HepG2 (cell line): Measurements from ENCODE around the gene CORO1C. TPM values are rescaled to one million over a fixed set of nuclear protein-coding genes. Genes with fewer than 3 reads are reported as not detected.

Experiments
- CAMTA2 ChIP-seq: sonication (generic); formaldehyde crosslinking; IDR thresholded peaks from 2 replicates; pipeline ENCODE4 v1.4.0; 2020; ENCODE audit warnings: mild to moderate bottlenecking, missing genetic modification reagents, borderline replicate concordance
- DMTF1 ChIP-seq: sonication (generic); formaldehyde crosslinking; IDR thresholded peaks from 2 replicates; pipeline ENCODE4 v1.4.0; 2020; ENCODE audit warnings: mild to moderate bottlenecking, missing genetic modification reagents
- ETS1 ChIP-seq: sonication (generic); formaldehyde crosslinking; IDR thresholded peaks from 2 replicates; pipeline ENCODE4 v1.4.0; 2020; ENCODE audit warnings: missing genetic modification reagents
- ETV5 ChIP-seq: IDR thresholded peaks from 2 replicates; pipeline ENCODE4 v1.6.1; 2018; ENCODE audit warnings: missing biosample characterization, missing genetic modification reagents, inconsistent platforms, borderline replicate concordance
- FOSL1 ChIP-seq: sonication (generic); formaldehyde crosslinking; IDR thresholded peaks from 2 replicates; pipeline ENCODE4 v1.9.0; 2021; ENCODE audit warnings: missing genetic modification reagents, borderline replicate concordance
- FOXP4 ChIP-seq: sonication (generic); formaldehyde crosslinking; IDR thresholded peaks from 2 replicates; pipeline ENCODE4 v1.4.0; 2020; ENCODE audit warnings: missing genetic modification reagents
- GATAD1 ChIP-seq: IDR thresholded peaks from 2 replicates; pipeline ENCODE4 v1.6.1; 2016; ENCODE audit warnings: missing genetic modification reagents, missing compliant biosample characterization
- LCORL ChIP-seq, 2 experiments: fragments of 450-650 bp in 1 of 2; sonication (generic) in 1 of 2; formaldehyde crosslinking in 1 of 2; IDR thresholded peaks; 2 replicates each; pipeline versions ENCODE4 v1.5.0 to v1.6.1; 2017 to 2020; ENCODE audit warnings: antibody characterized with exemption in 1 of 2, missing genetic modification reagents in 1 of 2
- MAFK ChIP-seq, 2 experiments: IDR thresholded peaks in 1 of 2; conservative IDR thresholded peaks in 1 of 2; 2 replicates each; pipeline ENCODE4 v1.6.1; 2011; ENCODE audit warnings: improper control_type of control experiment in 2 of 2, low read length in 2 of 2
- MAX ChIP-seq: IDR thresholded peaks from 2 replicates; pipeline ENCODE4 v1.6.1; 2012; ENCODE audit warnings: inconsistent platforms
- NFYC ChIP-seq: IDR thresholded peaks from 2 replicates; pipeline ENCODE4 v1.6.1; 2016; ENCODE audit warnings: missing genetic modification reagents, missing compliant biosample characterization
- ZFP37 ChIP-seq: sonication (generic); formaldehyde crosslinking; IDR thresholded peaks from 2 replicates; pipeline ENCODE4 v1.4.0; 2020; ENCODE audit warnings: missing genetic modification reagents, borderline replicate concordance
- ZGPAT ChIP-seq: IDR thresholded peaks from 2 replicates; pipeline ENCODE4 v1.6.1; 2016; ENCODE audit warnings: mild to moderate bottlenecking
- ZMYM4 ChIP-seq: sonication (generic); formaldehyde crosslinking; IDR thresholded peaks from 2 replicates; pipeline ENCODE4 v1.8.1; 2023; ENCODE audit warnings: mild to moderate bottlenecking, missing genetic modification reagents
- ZNF230 ChIP-seq: sonication (generic); formaldehyde crosslinking; IDR thresholded peaks from 2 replicates; pipeline ENCODE4 v1.4.0; 2020; ENCODE audit warnings: mild to moderate bottlenecking, missing genetic modification reagents
- ZNF432 ChIP-seq: sonication (generic); formaldehyde crosslinking; IDR thresholded peaks from 2 replicates; pipeline ENCODE4 v1.5.0; 2020; ENCODE audit warnings: missing genetic modification reagents, mild to moderate bottlenecking, borderline replicate concordance
- ZNF615 ChIP-seq: sonication (generic); formaldehyde crosslinking; IDR thresholded peaks from 2 replicates; pipeline ENCODE4 v1.5.0; 2020; ENCODE audit warnings: mild to moderate bottlenecking, missing genetic modification reagents, borderline replicate concordance
- ZNF770 ChIP-seq: sonication (generic); formaldehyde crosslinking; IDR thresholded peaks from 2 replicates; pipeline ENCODE4 v1.5.0; 2020; ENCODE audit warnings: mild to moderate bottlenecking, missing genetic modification reagents
- polyA plus RNA-seq, 8 experiments: library from polyadenylated mRNA; depleted of rRNA in 3 of 8; stranded (reverse) in 7 of 8; unstranded in 1 of 8; fragments of >200 nt; fragmentation: Illumina TruSeq in 4 of 8; extraction: Trizol in 4 of 8; gene quantifications; 2 replicates each; pipeline versions ENCODE4 v1.2.1 to v1.2.3, GENCODE V29; 2011 to 2016; ENCODE audit warnings: low read depth in 4 of 8, missing spikeins in 1 of 8, mixed read lengths in 1 of 8; ENCODE audit not compliant: insufficient read depth in 1 of 8
- total RNA-seq, 5 experiments: library from RNA; depleted of rRNA; stranded (reverse); fragments of >200 nt; fragmentation: Illumina TruSeq; extraction: Trizol; gene quantifications; 2 replicates each; pipeline ENCODE4 v1.2.3, GENCODE V29; 2016; ENCODE audit warnings: low read depth in 1 of 5

CORO1C gene
- total and polyA plus RNA-seq, 2 of the 13 experiments (the other 11 are each of a cell fraction or from before 2014, with no cell fraction given) = 73.7 to 131 TPM

GRCh38 chr12:108664338-108665258 lies 66.7 kb downstream of the CORO1C start (continued):
- no peak for TF ChIP-seq ETS1 (CRISPR knock-in tag)
- TF ChIP-seq MAX = peak; percentile 14; the same call in 1 of the 2 replicates
- TF ChIP-seq ZMYM4 = 0 out of 2 replicates have a peak, but pooled peaks have one; percentile 25
- TF ChIP-seq GATAD1 (CRISPR knock-in tag) = peak; percentile 44; the same call in 1 of the 2 replicates
- TF ChIP-seq FOSL1 (CRISPR knock-in tag) = peak; percentile 86
- TF ChIP-seq LCORL (IDR thresholded peaks at IDR 0.05) = no peak
- TF ChIP-seq LCORL (CRISPR knock-in tag; IDR thresholded peaks at IDR 0.05) = peak; percentile 66; the same call in 1 of the 2 replicates
- TF ChIP-seq ZNF615 (CRISPR knock-in tag) = no peak
- peak; percentile 27; the same call in 1 of the 2 replicates for TF ChIP-seq ZNF770
- TF ChIP-seq MAFK (conservative IDR thresholded peaks at IDR 0.05 in 1 of 2, IDR thresholded peaks at IDR 0.05 in 1 of 2; ENCODE audit: low read length in 2 of 2) = peak; percentile 25 to 44; a peak in 2 of 4 replicates
- peak; percentile 67; the same call in 1 of the 2 replicates for TF ChIP-seq FOXP4 (CRISPR knock-in tag)
- TF ChIP-seq NFYC (CRISPR knock-in tag) = no peak
- peak; percentile 82; the same call in 1 of the 2 replicates for TF ChIP-seq ETV5 (CRISPR knock-in tag)
- TF ChIP-seq DMTF1 (CRISPR knock-in tag) = no peak
- TF ChIP-seq ZGPAT (CRISPR knock-in tag) = peak; percentile 78; the same call in 1 of the 2 replicates
- no peak for TF ChIP-seq ZNF432
- TF ChIP-seq ZFP37 (CRISPR knock-in tag) = no peak
- TF ChIP-seq ZNF230 (CRISPR knock-in tag) = peak; percentile 52; the same call in 1 of the 2 replicates
- no peak for TF ChIP-seq CAMTA2 (CRISPR knock-in tag)
